Immature natural killer cell (primary cell): ENCODE measurements around the gene GPR31. TPM values are rescaled to one million over a fixed set of nuclear protein-coding genes. Genes with fewer than 3 reads are reported as not detected.

Source experiments
- DNase-seq, 3 donors: peaks; one replicate each; pipeline ENCODE4 v3.0.0; 2022; ENCODE audit warnings: mixed read lengths in 1 of 3
- H3K27ac Mint-ChIP-seq, 6 donors: one replicate each; pipeline ENCODE4 v1.8.0; 2020; ENCODE audit warnings: mixed read lengths in 6 of 6, mild to moderate bottlenecking in 5 of 6, inconsistent platforms in 4 of 6, moderate library complexity in 3 of 6
- H3K27me3 Mint-ChIP-seq, 3 donors: one replicate each; pipeline ENCODE4 v1.8.0; 2020 to 2021; ENCODE audit warnings: low read depth in 3 of 3, mild to moderate bottlenecking in 3 of 3, mixed read lengths in 3 of 3, moderate library complexity in 3 of 3, inconsistent platforms in 1 of 3
- H3K36me3 Mint-ChIP-seq, 3 donors: one replicate each; pipeline ENCODE4 v1.8.0; 2020; ENCODE audit warnings: mixed read lengths in 3 of 3, inconsistent platforms in 2 of 3, mild to moderate bottlenecking in 2 of 3
- H3K4me1 Mint-ChIP-seq, 2 donors: one replicate each; pipeline ENCODE4 v1.8.0; 2020; ENCODE audit warnings: inconsistent platforms in 2 of 2, mild to moderate bottlenecking in 2 of 2, mixed read lengths in 2 of 2, moderate library complexity in 1 of 2
- H3K4me3 Mint-ChIP-seq, 5 donors: one replicate each; pipeline ENCODE4 v1.8.0; 2020; ENCODE audit warnings: mild to moderate bottlenecking in 5 of 5, mixed read lengths in 5 of 5, inconsistent platforms in 3 of 5, moderate library complexity in 3 of 5
- H3K9me3 Mint-ChIP-seq, 6 donors: one replicate each; pipeline ENCODE4 v1.8.0; 2020; ENCODE audit warnings: mild to moderate bottlenecking in 6 of 6, mixed read lengths in 6 of 6, inconsistent platforms in 4 of 6, moderate library complexity in 3 of 6
- polyA plus RNA-seq, 3 donors: library from polyadenylated mRNA; unstranded; fragments of 300-500 nt; fragmentation: Illumina TruSeq; gene quantifications; one replicate each; pipeline ENCODE4 v1.2.3, GENCODE V29; 2021

GPR31 gene
- polyA plus RNA-seq, 3 donors from 2014 or later, result not detected

GRCh38 chr6:167125855-167126349, 31.9 kb downstream of the GPR31 start:
- no peak for DNase-seq
- Mint-ChIP-seq H3K9me3 (no peaks in the 10 kb centered on the region), H3K4me3 (no peak overlapping the region), H3K4me1 (peaks cover 48 to 62% of the 10 kb centered on the region in 2 donors), H3K27me3 (peaks cover 0 to 10% (median 3%) of the 10 kb centered on the region in 3 donors), H3K27ac (no peak overlapping the region), H3K36me3 (peaks cover 0 to 8% (median 0%) of the 10 kb centered on the region in 3 donors)

DNA sequence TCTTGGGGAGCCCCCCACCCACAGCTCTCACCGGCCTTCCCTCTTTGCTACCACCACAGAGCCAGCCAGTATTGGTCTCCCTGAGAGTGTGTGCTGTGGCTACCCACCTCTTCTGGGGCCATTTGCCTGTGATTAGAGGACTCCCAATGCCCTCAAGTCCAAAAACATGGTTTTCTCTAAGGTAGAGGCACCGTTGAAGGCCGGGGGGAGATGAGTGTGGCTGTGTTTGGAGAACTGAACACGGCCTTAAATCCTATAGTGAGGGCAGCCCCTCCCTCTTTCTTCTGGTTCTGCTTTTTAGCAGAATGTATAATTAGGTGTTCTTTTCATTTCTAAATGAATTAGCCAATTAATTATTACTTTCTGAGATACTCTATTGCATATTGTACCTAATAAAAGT, 32.4 kb downstream of the GPR31 start:
- DNase-seq, result no peak
- Mint-ChIP-seq H3K4me3 (peak overlapping the region in 1 of 5 donors; percentile 8), H3K36me3 (peaks cover 0 to 8% (median 0%) of the 10 kb centered on the region in 3 donors), H3K9me3 (no peaks in the 10 kb centered on the region), H3K27me3 (peaks cover 0 to 10% (median 3%) of the 10 kb centered on the region in 3 donors), H3K4me1 (peaks cover 49 to 62% of the 10 kb centered on the region in 2 donors), H3K27ac (no peak overlapping the region)

DNA sequence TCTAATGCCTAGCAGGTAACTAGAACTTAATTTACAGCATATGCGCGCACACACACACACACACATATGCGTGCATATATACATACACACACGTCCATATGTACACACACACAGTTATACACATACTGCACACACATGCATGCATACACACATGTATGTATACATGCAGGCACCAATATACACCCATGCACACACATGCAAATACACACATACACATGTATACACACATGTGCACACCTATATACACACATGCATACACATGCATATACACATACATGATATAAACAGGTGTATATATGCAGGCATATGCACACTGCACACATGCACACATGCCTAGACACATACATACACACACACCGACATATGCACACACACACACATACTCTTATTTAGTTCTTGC, 33.0 kb downstream of the GPR31 start:
- no peak for DNase-seq
- H3K27me3 Mint-ChIP-seq, result peaks cover under 1 to 6% (median 3%) of the 10 kb centered on the region in 3 donors
- H3K36me3 Mint-ChIP-seq, result peaks cover 0 to 8% (median 0%) of the 10 kb centered on the region in 3 donors
- H3K4me3 Mint-ChIP-seq, result peak overlapping the region in 1 of 5 donors; percentile 8
- H3K9me3 Mint-ChIP-seq, result no peaks in the 10 kb centered on the region
- H3K4me1 Mint-ChIP-seq, result peaks cover 48 to 62% of the 10 kb centered on the region in 2 donors
- no peak overlapping the region for H3K27ac Mint-ChIP-seq

DNA sequence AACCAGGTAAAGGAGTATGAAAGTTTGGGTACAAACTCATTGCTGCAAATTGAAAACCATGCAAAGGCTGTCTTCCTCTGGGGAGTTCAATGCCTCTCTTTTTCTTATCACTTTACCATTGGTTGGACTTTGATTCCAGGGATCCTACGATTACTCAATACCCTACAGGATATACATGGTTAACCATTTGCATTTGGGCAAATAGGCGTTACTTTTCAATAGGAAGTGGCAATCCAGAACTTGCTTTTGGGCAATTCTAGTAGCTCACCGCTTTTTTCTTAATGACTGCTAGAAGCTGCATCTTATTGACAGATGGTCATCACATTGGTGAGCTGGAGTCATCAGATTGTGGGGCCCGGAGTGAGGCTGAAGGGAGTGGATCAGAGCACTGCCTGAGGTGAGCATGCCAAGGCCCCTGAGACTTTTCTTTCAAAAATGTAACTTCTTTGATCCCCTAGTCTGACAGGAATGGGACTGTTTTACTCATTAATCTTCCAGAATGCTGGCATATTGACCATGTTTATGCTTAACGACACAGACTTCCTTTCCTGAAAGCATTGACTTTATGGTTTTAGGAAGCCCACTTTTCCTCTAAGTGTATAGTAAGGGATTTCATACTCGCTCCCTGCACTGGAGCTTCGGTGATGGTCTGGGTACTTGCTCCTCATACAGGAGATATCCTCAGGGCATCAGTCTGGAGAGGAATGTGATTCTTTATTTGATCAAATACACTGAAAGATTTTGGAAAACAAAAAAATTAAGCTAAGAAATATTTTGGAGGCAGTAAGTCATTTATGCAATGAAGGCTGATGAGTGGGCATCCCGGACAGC, 34.7 kb downstream of the GPR31 start, which contains the start of gene CCR6:
Gene CCR6 (plus strand): TSS at position 270 of the 831 bp plus-strand sequence. CDS start 13,039 bp downstream, outside the sequence.
- no peak for DNase-seq
- Mint-ChIP-seq H3K4me1 (peaks cover 48 to 60% of the 10 kb centered on the region in 2 donors), H3K27ac (peak within 1 kb of the TSS; percentile 13 to 74 (median 50)), H3K27me3 (peaks cover 0 to 7% (median 4%) of the 10 kb centered on the region in 3 donors), H3K9me3 (no peaks in the 10 kb centered on the region), H3K36me3 (peaks cover 0 to 3% (median 3%) of the 10 kb centered on the region in 3 donors), H3K4me3 (peak within 1 kb of the TSS; percentile 69 to 87 (median 75))

DNA sequence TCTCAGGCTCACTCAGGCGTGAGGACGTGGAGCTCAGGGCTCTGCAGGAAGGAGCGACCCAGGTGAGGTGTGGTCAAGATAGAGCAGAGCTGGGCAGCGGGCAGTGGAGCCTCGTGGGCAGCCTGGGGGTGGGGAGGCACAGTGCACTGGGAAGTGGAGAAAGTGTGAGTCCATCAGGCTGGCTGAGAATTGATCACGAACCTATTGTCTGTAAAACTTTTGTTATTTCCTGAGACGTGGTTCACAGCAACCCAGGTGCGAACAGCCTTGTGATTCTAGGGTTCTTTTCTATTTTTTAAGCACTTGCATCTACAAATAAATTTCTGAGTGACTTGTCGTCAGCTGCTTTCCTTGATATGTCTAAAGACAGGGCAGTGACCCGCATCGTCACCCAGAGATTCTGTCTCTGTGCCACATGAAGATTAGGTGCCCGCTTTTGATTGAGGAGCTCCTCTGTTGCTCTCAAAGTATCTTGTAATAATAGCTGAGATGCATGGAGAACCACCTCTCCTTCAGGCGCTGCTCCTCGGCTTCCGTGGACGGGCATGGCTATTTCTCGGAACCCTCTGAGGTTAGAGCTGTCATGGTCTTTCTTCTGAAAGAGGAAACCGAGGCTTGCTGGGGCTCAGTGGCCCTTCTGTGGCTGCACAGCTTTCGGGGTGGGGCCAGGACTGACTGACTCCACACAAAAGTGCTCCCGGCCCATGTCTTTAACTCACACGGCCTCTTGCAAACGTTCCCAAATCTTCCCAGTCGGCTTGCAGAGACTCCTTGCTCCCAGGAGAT, 35.5 kb downstream of the GPR31 start:
- Mint-ChIP-seq H3K27ac (peak overlapping the region; percentile 13 to 74 (median 48)), H3K9me3 (no peaks in the 10 kb centered on the region), H3K36me3 (peaks cover 0 to 3% (median 0%) of the 10 kb centered on the region in 3 donors), H3K4me3 (peak overlapping the region; percentile 69 to 87 (median 75)), H3K4me1 (peaks cover 48 to 60% of the 10 kb centered on the region in 2 donors), H3K27me3 (peaks cover 0 to 9% (median 6%) of the 10 kb centered on the region in 3 donors)
- DNase-seq, result peak in 2 of 3 donors; percentile 15 to 23

DNA sequence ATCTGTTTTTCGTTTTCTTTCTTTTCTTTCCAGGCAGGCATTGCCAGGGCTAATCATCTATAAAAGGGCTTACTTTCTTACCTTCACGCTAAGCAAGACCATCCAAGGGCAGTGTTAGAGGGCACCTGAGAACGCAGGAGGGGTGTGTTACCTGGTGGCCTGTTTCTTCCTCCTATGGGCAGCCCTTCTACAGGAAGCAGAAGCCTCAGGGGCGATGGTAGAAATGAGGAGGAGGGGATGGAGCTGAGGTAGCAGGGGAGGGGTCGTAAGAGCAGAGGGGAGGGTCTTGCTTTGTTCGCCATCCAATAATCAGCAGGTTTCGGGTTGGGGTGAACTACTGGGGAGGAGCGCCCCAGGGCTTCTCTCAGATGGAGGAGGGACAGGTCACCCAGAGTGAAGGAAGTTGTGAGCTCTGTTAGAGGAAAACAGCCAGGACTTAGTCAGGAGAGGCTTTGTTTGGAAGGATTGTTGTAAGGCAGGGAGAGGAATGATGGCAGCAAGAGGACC, 36.4 kb downstream of the GPR31 start:
- Mint-ChIP-seq H3K4me3 (peak overlapping the region; percentile 69 to 87 (median 75)), H3K4me1 (peaks cover 47 to 60% of the 10 kb centered on the region in 2 donors), H3K36me3 (peaks cover 0 to 3% (median 0%) of the 10 kb centered on the region in 3 donors), H3K27me3 (peaks cover 0 to 9% (median 5%) of the 10 kb centered on the region in 3 donors), H3K27ac (peak overlapping the region in 4 of 6 donors; percentile 39 to 74 (median 62)), H3K9me3 (no peaks in the 10 kb centered on the region)
- DNase-seq, result no peak

GRCh38 chr6:167120583-167120903, 37.2 kb downstream of the GPR31 start:
- H3K4me3 Mint-ChIP-seq, result peak overlapping the region in 3 of 5 donors; percentile 1 to 29 (median 4)
- no peaks in the 10 kb centered on the region for H3K9me3 Mint-ChIP-seq
- no peak for DNase-seq
- peaks cover 0 to 3% (median 0%) of the 10 kb centered on the region in 3 donors for H3K36me3 Mint-ChIP-seq
- no peak overlapping the region for H3K27ac Mint-ChIP-seq
- H3K27me3 Mint-ChIP-seq, result peaks cover 0 to 9% (median 5%) of the 10 kb centered on the region in 3 donors
- H3K4me1 Mint-ChIP-seq, result peaks cover 47 to 60% of the 10 kb centered on the region in 2 donors

DNA sequence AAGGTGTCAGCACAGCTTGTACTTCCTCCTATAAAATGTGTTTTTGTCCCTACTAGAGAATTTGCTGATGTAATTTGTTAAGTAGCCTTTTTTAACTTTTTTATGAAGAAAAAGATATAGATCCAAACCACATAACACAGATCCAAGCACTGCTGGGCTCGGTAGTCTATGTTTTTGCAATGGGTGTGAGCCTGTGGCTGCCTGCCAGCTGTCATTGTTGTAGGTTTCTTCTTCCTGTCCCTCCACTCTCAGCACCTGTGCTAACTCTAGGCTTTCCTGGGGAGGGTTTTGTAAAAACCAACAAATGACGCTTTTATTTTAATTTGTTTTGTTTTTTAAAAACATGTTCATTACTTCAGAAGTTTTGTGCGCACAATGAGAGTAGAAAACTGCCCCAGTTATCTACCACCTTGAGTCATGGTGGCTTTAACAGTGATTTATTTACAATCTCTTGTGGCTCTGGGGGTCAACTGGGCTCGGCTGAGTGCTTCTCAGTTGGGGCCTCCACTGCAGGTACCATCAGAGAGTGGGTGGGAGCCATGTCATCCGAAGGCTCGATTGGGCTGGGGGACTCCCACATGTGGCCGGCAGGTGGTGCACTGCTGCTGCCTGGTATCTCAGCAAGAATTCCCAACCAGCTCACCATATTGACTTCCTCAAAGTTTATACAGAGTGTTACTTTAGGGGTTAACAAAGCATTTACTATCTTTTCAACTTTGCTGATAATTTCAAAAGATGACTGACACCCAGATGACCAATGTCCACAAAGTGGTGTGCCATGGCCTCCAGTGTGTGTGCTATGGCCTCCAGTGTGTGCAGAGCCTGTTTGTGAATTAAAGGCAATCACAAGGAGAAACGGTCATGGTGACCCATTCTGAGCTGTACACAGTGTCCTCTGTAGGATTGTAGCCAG, 37.9 kb downstream of the GPR31 start:
- peak in 2 of 3 donors; percentile 29 to 34 for DNase-seq
- Mint-ChIP-seq H3K27me3 (peaks cover 0 to 9% (median 5%) of the 10 kb centered on the region in 3 donors), H3K27ac (no peak overlapping the region), H3K4me1 (peaks cover 47 to 60% of the 10 kb centered on the region in 2 donors), H3K36me3 (peaks cover 0 to 3% (median 0%) of the 10 kb centered on the region in 3 donors), H3K9me3 (no peaks in the 10 kb centered on the region), H3K4me3 (peak overlapping the region in 2 of 5 donors; percentile 23 to 32)

GRCh38 chr6:167118839-167119238, 38.9 kb downstream of the GPR31 start:
- H3K36me3 Mint-ChIP-seq, result peaks cover 0 to 3% (median 0%) of the 10 kb centered on the region in 3 donors
- H3K27ac Mint-ChIP-seq, result no peak overlapping the region
- H3K4me1 Mint-ChIP-seq, result peaks cover 47 to 50% of the 10 kb centered on the region in 2 donors
- no peak overlapping the region for H3K4me3 Mint-ChIP-seq
- peaks cover 0 to 9% (median 5%) of the 10 kb centered on the region in 3 donors for H3K27me3 Mint-ChIP-seq
- DNase-seq, result no peak
- H3K9me3 Mint-ChIP-seq, result no peaks in the 10 kb centered on the region

DNA sequence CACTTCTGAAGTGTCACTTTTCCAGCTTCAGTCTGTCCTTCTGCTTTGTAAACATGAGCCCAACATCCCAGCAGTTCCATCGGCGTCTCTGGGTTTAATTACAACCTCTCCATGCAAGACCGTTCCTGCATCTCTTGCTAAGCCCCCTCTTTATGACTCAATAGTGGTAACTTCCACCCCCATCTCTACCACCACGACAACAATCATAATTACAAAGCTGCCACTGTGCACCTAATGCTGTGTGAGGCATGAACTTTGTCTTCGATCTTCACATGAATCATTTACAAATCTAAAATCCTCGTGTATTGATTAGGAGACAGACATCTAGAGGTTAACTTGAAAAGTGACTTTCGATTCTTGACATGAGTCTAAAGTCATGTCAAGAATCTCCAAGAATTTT, 39.8 kb downstream of the GPR31 start:
- Mint-ChIP-seq H3K27ac (no peak overlapping the region), H3K4me1 (peaks cover 41 to 42% of the 10 kb centered on the region in 2 donors), H3K36me3 (peaks cover 0 to 3% (median 0%) of the 10 kb centered on the region in 3 donors), H3K4me3 (no peak overlapping the region), H3K9me3 (no peaks in the 10 kb centered on the region), H3K27me3 (peaks cover 0 to 9% (median 5%) of the 10 kb centered on the region in 3 donors)
- DNase-seq, result no peak

- H3K4me1 Mint-ChIP-seq, result peaks cover 29 to 33% of the 10 kb centered on the region in 2 donors
Observed at GRCh38 chr6:167116838-167117228, 40.9 kb downstream of the GPR31 start.

DNA sequence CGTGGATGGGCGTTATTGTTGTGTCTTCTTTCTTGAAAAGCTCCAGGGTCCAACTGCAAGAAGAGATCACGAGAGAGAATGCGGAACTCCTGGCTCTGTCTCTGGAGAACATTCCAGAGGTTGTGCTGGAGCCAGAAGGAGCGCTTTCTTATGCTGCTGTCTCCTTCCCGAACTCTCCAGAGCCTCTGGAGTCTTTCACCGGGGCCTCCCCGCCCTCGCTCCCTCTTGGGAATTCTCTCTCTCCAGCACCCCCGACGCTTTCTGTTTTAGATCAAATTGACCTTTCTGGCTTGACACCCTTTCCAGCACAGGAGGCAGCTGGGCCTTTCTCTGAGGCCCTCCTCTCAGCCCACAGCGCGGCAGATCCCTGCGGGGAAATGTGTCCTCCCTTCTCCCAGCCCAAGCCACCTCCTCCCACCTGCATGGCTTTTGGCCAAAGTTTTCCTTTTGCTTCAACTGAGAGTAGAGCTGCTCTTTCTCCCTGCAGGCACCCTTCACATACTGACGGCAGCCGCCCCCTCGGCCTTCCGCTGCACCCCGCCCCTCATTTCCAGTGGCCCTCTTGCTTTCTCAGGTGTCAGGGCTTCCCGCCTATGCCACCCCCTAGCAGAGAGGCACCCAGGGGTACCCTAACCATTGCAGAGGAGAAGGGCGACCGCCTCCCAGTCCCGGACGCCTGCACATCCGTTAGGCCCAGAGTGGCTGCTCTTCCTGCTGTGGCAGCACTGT, 41.5 kb downstream of the GPR31 start:
- Mint-ChIP-seq H3K4me3 (no peak overlapping the region), H3K27ac (no peak overlapping the region), H3K9me3 (no peaks in the 10 kb centered on the region), H3K27me3 (peaks cover 2 to 9% (median 4%) of the 10 kb centered on the region in 3 donors), H3K4me1 (peaks cover 23 to 33% of the 10 kb centered on the region in 2 donors), H3K36me3 (peaks cover 0 to 3% (median 0%) of the 10 kb centered on the region in 3 donors)
- no peak for DNase-seq

More at GRCh38 chr6:167116838-167117228, 40.9 kb downstream of the GPR31 start:
- no peak for DNase-seq
- H3K4me3 Mint-ChIP-seq, result no peak overlapping the region
- no peaks in the 10 kb centered on the region for H3K9me3 Mint-ChIP-seq
- H3K27me3 Mint-ChIP-seq, result peaks cover 2 to 9% (median 4%) of the 10 kb centered on the region in 3 donors
- no peak overlapping the region for H3K27ac Mint-ChIP-seq
- peaks cover 0 to 3% (median 0%) of the 10 kb centered on the region in 3 donors for H3K36me3 Mint-ChIP-seq
